Hindlimb muscle (tissue), 1 donor: ENCODE results near the gene ACER2. TPM values are rescaled to one million over a fixed set of nuclear protein-coding genes. Genes with fewer than 3 reads are reported as not detected.
A peak's percentile ranks its signal among the peaks of the same experiment; 100 is the strongest.
"Not testable (repeated sequence)": the region's sequence is repeated elsewhere in the genome, so short reads cannot be mapped to it uniquely, and the experiment has no call there.

Experiments
- DNase-seq: peaks from one replicate; pipeline ENCODE4 v3.0.0-alpha.2; 2013
- polyA plus RNA-seq: library from polyadenylated mRNA; unstranded; fragments of 120-200 nt; gene quantifications from one replicate; pipeline ENCODE4 v1.2.1, GENCODE V29; 2013; ENCODE audit not compliant: insufficient read length

Gene ACER2
- polyA plus RNA-seq = 1.2 TPM

- DNase-seq = peak; percentile 93
These were observed at the start of gene ACER2 for GRCh38 chr9:19408693-19409400. Gene ACER2, plus strand, starts transcription at chr9:19409009. Its CDS starts 76 bp downstream, at chr9:19409085.

- no peak for DNase-seq
These were observed 39.7 kb upstream of the ACER2 start for GRCh38 chr9:19369107-19369506.

GRCh38 chr9:19371942-19372341 lies 36.9 kb upstream of the ACER2 start:
- no peak for DNase-seq

GRCh38 chr9:19372567-19372966 lies 36.2 kb upstream of the ACER2 start:
- no peak for DNase-seq

GRCh38 chr9:19373527-19373926 lies 35.3 kb upstream of the ACER2 start:
- no peak for DNase-seq

GRCh38 chr9:19375538-19375937 lies 33.3 kb upstream of the ACER2 start:
- no peak for DNase-seq

- DNase-seq = no peak
These were observed 31.9 kb upstream of the ACER2 start for GRCh38 chr9:19376931-19377330.

- DNase-seq = no peak
These were observed 30.6 kb upstream of the ACER2 start for GRCh38 chr9:19378164-19378563.

- DNase-seq = no peak
These were observed 30.2 kb upstream of the ACER2 start for GRCh38 chr9:19378647-19379046.

GRCh38 chr9:19379283-19379682 lies 29.5 kb upstream of the ACER2 start:
- peak; percentile 6 for DNase-seq

- no peak for DNase-seq
These were observed 29.1 kb upstream of the ACER2 start for GRCh38 chr9:19379697-19380046.

GRCh38 chr9:19380826-19381075 lies 28.1 kb upstream of the ACER2 start:
- DNase-seq = no peak

GRCh38 chr9:19381656-19382055 lies 27.2 kb upstream of the ACER2 start:
- DNase-seq = no peak

GRCh38 chr9:19385212-19385611 lies 23.6 kb upstream of the ACER2 start:
- not testable (repeated sequence) for DNase-seq

- DNase-seq = no peak
These were observed 22.9 kb upstream of the ACER2 start for GRCh38 chr9:19385786-19386501.

GRCh38 chr9:19386502-19387044 lies 22.2 kb upstream of the ACER2 start:
- DNase-seq = no peak

- DNase-seq = no peak
These were observed 21.5 kb upstream of the ACER2 start for GRCh38 chr9:19387317-19387716.

- DNase-seq = not testable (repeated sequence)
These were observed 19.3 kb upstream of the ACER2 start for GRCh38 chr9:19389539-19389938.

- no peak for DNase-seq
These were observed 11.0 kb upstream of the ACER2 start for GRCh38 chr9:19397845-19398244.

- not testable (repeated sequence) for DNase-seq
These were observed 5.6 kb upstream of the ACER2 start for GRCh38 chr9:19403231-19403630.

- DNase-seq = no peak
These were observed 4.3 kb upstream of the ACER2 start for GRCh38 chr9:19404283-19405075.

GRCh38 chr9:19405771-19406170 lies 3.0 kb upstream of the ACER2 start:
- DNase-seq = no peak

GRCh38 chr9:19408316-19408692 lies 505 bp upstream of the ACER2 start:
- no peak for DNase-seq
